Measurements from ENCODE around the gene MITF. TPM values are rescaled to one million over a fixed set of nuclear protein-coding genes. Genes with fewer than 3 reads are reported as not detected.

MITF gene
- total RNA-seq, 2 experiments from 2014 or later, result 1.4 to 1.6 TPM

DNA sequence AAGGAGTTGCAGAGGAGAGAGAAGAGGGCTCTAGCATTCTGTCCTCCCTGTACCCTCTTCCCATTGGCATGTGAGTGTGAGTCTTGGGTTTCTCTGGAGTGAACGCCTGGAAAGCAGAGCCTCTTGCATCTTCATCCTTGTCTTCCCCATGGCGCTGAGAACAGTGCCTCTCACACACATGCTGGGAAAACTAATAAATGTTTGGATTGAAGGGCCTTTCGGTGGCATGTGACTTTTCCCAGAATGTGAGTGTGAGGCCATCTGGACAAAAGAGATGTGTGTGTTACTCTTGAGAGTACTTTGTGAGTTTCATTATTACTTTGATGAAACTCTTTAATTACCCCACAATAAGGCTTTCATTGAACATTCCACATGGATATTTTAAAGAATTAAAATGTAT lies 122.3 kb downstream of the MITF start:
- H3K27me3 Mint-ChIP-seq, result peaks cover 2% of the 10 kb centered on the region
- POLR2A ChIA-PET, result no interaction called here
- no peaks in the 10 kb centered on the region for H3K36me3 Mint-ChIP-seq
- ATAC-seq (ENCODE audit: low read depth) (no peak), DNase-seq (no peak)
- H3K4me1 Mint-ChIP-seq, result no peaks in the 10 kb centered on the region
- H3K27ac Mint-ChIP-seq, result no peak overlapping the region
- H3K4me3 Mint-ChIP-seq, result no peak overlapping the region
- no peaks in the 10 kb centered on the region for H3K9me3 Mint-ChIP-seq

DNA sequence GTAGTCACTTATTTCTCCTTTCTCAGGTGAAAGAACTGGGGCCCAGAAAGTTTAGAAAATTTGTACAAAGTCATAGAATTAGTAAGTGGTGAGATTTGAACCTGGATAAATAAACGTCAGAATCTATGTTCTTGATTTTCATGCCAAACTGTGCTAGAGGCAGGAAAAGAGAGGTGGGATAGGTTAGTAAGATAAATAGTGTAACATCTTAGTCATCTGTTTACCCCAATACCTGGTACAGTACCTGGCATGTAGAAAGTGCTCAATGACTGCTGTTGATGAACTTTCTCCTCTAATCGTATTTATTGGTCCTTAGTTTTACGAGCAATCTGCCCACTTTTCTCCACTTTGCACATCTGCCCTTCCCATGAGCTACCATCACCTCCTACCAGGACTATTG lies 124.9 kb downstream of the MITF start:
- DNase-seq (no peak), ATAC-seq (ENCODE audit: low read depth) (no peak)
- no peak overlapping the region for H3K4me3 Mint-ChIP-seq
- no peaks in the 10 kb centered on the region for H3K36me3 Mint-ChIP-seq
- H3K4me1 Mint-ChIP-seq, result no peaks in the 10 kb centered on the region
- no peaks in the 10 kb centered on the region for H3K9me3 Mint-ChIP-seq
- H3K27ac Mint-ChIP-seq, result no peak overlapping the region
- peaks cover 2% of the 10 kb centered on the region for H3K27me3 Mint-ChIP-seq
- POLR2A ChIA-PET, result no interaction called here

GRCh38 chr3:69864766-69865165 lies 125.5 kb downstream of the MITF start:
- ATAC-seq (ENCODE audit: low read depth) (no peak), DNase-seq (no peak)
- H3K27me3 Mint-ChIP-seq, result peaks cover 2% of the 10 kb centered on the region
- no peak overlapping the region for H3K27ac Mint-ChIP-seq
- no peaks in the 10 kb centered on the region for H3K36me3 Mint-ChIP-seq
- POLR2A ChIA-PET, result no interaction called here
- no peak overlapping the region for H3K4me3 Mint-ChIP-seq
- no peaks in the 10 kb centered on the region for H3K4me1 Mint-ChIP-seq
- H3K9me3 Mint-ChIP-seq, result no peaks in the 10 kb centered on the region

DNA sequence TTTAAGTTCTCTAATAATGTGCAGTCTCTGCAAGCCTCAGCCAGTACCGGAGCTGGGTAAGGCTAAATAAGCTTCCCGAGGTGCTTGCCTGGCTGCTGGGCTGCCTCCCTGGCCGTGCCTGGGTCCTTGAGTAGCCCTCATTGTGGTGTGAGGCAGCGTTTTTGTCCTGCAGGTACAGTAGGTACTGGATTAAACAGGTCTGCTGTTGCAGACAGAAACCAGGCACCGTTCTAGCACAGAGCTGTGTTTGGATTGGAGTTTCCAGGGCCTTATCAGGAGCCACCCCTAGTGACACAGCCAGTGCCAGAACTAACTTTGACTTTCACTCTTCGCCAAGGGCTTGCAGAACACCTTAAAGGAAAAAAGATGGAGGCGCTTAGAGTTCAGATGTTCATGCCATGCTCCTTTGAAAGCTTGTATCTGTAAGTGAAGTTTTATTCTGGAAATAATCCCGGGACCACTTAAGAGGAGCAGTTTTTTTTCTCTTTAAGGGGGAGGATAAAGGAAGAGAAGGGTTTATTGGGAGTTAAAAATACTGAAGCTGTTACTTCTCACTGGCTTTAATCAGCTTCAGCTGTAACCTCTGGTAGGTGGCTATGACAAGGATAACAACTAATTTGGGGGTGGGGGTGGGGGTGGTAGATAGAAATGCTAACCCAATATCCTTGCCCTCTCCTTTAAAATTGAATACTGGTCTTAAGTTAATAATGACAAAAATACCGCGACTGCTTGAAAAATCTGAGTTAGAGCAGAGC lies 126.8 kb downstream of the MITF start:
- no peak for ATAC-seq (ENCODE audit: low read depth)
- Mint-ChIP-seq H3K27me3 (peaks cover 2% of the 10 kb centered on the region), H3K27ac (no peak overlapping the region), H3K9me3 (no peaks in the 10 kb centered on the region), H3K36me3 (no peaks in the 10 kb centered on the region), H3K4me1 (no peaks in the 10 kb centered on the region), H3K4me3 (no peak overlapping the region)
- no peak for DNase-seq
- POLR2A ChIA-PET, result interaction anchor here (0.6 kb wide), 1 partner anchor 22 kb away, joined by 3 read pairs; no protein-coding TSS in a partner anchor

GRCh38 chr3:69866988-69867720 lies 127.9 kb downstream of the MITF start:
- H3K27me3 Mint-ChIP-seq, result peaks cover 2% of the 10 kb centered on the region
- H3K4me3 Mint-ChIP-seq, result no peak overlapping the region
- no peaks in the 10 kb centered on the region for H3K9me3 Mint-ChIP-seq
- H3K36me3 Mint-ChIP-seq, result no peaks in the 10 kb centered on the region
- DNase-seq, result no peak
- no peaks in the 10 kb centered on the region for H3K4me1 Mint-ChIP-seq
- H3K27ac Mint-ChIP-seq, result no peak overlapping the region
- POLR2A ChIA-PET, result interaction anchor here (0.6 kb wide), 1 partner anchor 23 kb away, joined by 3 read pairs; no protein-coding TSS in a partner anchor
- ATAC-seq (ENCODE audit: low read depth), result no peak

- Mint-ChIP-seq H3K9me3 (no peaks in the 10 kb centered on the region), H3K27ac (no peak overlapping the region), H3K36me3 (no peaks in the 10 kb centered on the region), H3K27me3 (no peaks in the 10 kb centered on the region), H3K4me1 (no peaks in the 10 kb centered on the region), H3K4me3 (no peak overlapping the region)
- no peak for DNase-seq
- POLR2A ChIA-PET, result no interaction called here
- no peak for ATAC-seq (ENCODE audit: low read depth)
Measured at GRCh38 chr3:69867941-69868505, 128.8 kb downstream of the MITF start.

DNA sequence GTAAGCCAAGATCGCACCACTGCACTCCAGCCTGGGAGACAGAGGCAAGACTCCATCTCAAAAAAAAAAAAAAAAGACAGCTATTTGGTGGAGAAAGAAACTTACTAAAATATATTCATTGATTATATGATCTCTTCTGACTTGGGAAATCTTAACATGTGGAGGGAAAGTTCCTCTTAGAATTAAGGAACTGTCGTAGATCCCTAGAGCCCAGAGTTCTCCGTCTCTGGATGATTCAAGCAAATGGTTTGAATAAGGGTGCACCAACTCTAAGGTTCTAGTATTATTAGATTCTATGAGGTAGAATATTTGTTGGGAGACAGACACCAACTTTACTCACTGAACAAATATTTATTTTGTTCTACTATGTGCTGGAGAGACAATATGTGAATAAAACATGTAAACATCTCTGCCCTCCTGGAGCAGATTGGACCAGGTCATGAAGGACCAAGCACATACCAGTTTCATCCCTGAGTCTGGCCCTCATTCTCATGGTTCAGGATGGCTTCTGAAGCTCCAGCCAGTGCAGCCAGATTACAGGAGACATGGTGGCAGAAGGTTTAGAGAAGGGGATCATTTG lies 129.7 kb downstream of the MITF start:
- no peak overlapping the region for H3K4me3 Mint-ChIP-seq
- no peaks in the 10 kb centered on the region for H3K36me3 Mint-ChIP-seq
- H3K9me3 Mint-ChIP-seq, result no peaks in the 10 kb centered on the region
- no peaks in the 10 kb centered on the region for H3K27me3 Mint-ChIP-seq
- DNase-seq (no peak), ATAC-seq (ENCODE audit: low read depth) (no peak)
- H3K27ac Mint-ChIP-seq, result no peak overlapping the region
- POLR2A ChIA-PET, result no interaction called here
- H3K4me1 Mint-ChIP-seq, result no peaks in the 10 kb centered on the region

GRCh38 chr3:69869643-69870042 lies 130.4 kb downstream of the MITF start:
- DNase-seq (no peak), ATAC-seq (ENCODE audit: low read depth) (no peak)
- H3K9me3 Mint-ChIP-seq, result no peaks in the 10 kb centered on the region
- H3K4me3 Mint-ChIP-seq, result no peak overlapping the region
- no peak overlapping the region for H3K27ac Mint-ChIP-seq
- H3K27me3 Mint-ChIP-seq, result no peaks in the 10 kb centered on the region
- no peaks in the 10 kb centered on the region for H3K36me3 Mint-ChIP-seq
- H3K4me1 Mint-ChIP-seq, result no peaks in the 10 kb centered on the region
- POLR2A ChIA-PET, result no interaction called here

- no peak for ATAC-seq (ENCODE audit: low read depth)
- H3K36me3 Mint-ChIP-seq, result no peaks in the 10 kb centered on the region
- POLR2A ChIA-PET, result no interaction called here
- no peak for DNase-seq
- no peak overlapping the region for H3K4me3 Mint-ChIP-seq
- H3K9me3 Mint-ChIP-seq, result no peaks in the 10 kb centered on the region
- H3K4me1 Mint-ChIP-seq, result no peaks in the 10 kb centered on the region
- H3K27me3 Mint-ChIP-seq, result no peaks in the 10 kb centered on the region
- no peak overlapping the region for H3K27ac Mint-ChIP-seq
Measured at GRCh38 chr3:69871251-69871650, 132.0 kb downstream of the MITF start.

- H3K4me1 Mint-ChIP-seq, result no peaks in the 10 kb centered on the region
Measured at GRCh38 chr3:69871868-69872267, 132.6 kb downstream of the MITF start.

GRCh38 chr3:69872783-69873378 lies 133.6 kb downstream of the MITF start:
- H3K4me3 Mint-ChIP-seq, result no peak overlapping the region
- POLR2A ChIA-PET, result no interaction called here
- ATAC-seq (ENCODE audit: low read depth), result no peak
- no peak for DNase-seq
- no peak overlapping the region for H3K27ac Mint-ChIP-seq
- no peaks in the 10 kb centered on the region for H3K4me1 Mint-ChIP-seq
- H3K27me3 Mint-ChIP-seq, result no peaks in the 10 kb centered on the region
- H3K36me3 Mint-ChIP-seq, result no peaks in the 10 kb centered on the region
- H3K9me3 Mint-ChIP-seq, result no peaks in the 10 kb centered on the region

More at GRCh38 chr3:69871868-69872267, 132.6 kb downstream of the MITF start:
- Mint-ChIP-seq H3K27me3 (no peaks in the 10 kb centered on the region), H3K36me3 (no peaks in the 10 kb centered on the region), H3K9me3 (no peaks in the 10 kb centered on the region), H3K4me3 (no peak overlapping the region), H3K27ac (no peak overlapping the region)
- DNase-seq (no peak), ATAC-seq (ENCODE audit: low read depth) (no peak)
- POLR2A ChIA-PET, result no interaction called here

GRCh38 chr3:69876073-69876472 lies 136.8 kb downstream of the MITF start:
- ATAC-seq (ENCODE audit: low read depth), result no peak
- Mint-ChIP-seq H3K27me3 (no peaks in the 10 kb centered on the region), H3K4me3 (no peak overlapping the region), H3K27ac (no peak overlapping the region), H3K9me3 (no peaks in the 10 kb centered on the region), H3K4me1 (no peaks in the 10 kb centered on the region), H3K36me3 (no peaks in the 10 kb centered on the region)
- POLR2A ChIA-PET, result no interaction called here
- DNase-seq, result no peak

- Mint-ChIP-seq H3K27ac (no peak overlapping the region), H3K36me3 (no peaks in the 10 kb centered on the region), H3K27me3 (no peaks in the 10 kb centered on the region), H3K4me1 (no peaks in the 10 kb centered on the region), H3K4me3 (no peak overlapping the region), H3K9me3 (no peaks in the 10 kb centered on the region)
- ATAC-seq (ENCODE audit: low read depth) (no peak), DNase-seq (no peak)
- POLR2A ChIA-PET, result no interaction called here
Measured at GRCh38 chr3:69878254-69878653, 139.0 kb downstream of the MITF start.

Measured in activated naive CD8-positive, alpha-beta T cell treated with anti-CD3 and anti-CD28 coated beads, Interleukin-2, amount 10 ng/mL, durations not matched to agents 7 days and 5 days (primary cell).